ENCODE measurements around the gene ZNF157.

ZNF157 gene

DNA sequence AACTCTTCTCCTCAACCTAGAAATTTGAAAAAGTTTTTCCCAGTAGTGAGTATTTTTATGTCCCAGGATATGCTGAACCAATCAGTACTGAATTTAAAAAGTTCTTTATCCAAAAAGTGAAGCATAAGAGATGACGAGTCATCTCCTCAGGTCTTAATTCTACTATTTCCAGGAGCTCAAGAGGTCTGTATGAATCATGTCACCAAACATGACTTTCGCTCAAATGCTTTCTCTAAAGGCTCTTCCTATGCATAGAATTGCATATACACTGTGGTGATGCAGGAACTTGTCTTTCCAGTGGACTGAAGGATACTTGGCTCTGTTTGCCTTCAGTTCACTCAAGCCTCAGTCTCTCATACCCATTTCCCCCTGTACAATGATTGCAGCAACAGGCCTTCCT is 76.6 kb downstream of the ZNF157 start:
- no peak for DNase-seq (ENCODE audit: low spot score)

- no peak for DNase-seq (ENCODE audit: low spot score)
These were observed 77.2 kb downstream of the ZNF157 start for GRCh38 chrX:47447607-47448006.

DNA sequence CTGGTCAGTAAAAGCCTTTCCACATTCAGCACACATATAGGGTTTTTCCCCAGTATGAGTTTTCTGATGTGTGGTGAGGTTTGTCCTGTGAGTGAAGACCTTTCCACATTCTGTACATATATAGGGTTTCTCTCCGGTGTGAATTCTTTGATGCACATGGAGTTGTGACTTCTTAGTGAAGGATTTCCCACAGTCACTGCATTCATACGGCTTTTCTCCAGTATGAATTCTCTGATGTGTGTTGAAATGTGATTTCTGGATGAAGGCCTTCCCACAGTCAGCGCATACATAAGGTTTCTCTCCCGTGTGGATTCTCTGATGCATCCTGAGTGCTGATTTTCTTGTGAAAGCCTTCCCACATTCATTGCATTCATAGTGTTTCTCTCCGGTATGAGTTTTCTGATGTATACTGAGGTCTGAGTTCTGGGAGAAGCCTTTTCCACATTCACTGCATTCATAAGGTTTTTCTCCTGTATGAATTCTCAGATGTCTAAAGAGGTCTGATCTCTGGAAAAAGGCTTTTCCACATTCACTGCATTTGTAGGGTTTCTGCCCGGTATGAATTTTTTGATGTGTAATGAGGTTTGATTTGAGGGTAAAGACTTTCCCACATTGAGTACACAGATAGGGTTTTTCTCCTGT is 77.9 kb downstream of the ZNF157 start:
- DNase-seq (ENCODE audit: low spot score) = no peak

DNA sequence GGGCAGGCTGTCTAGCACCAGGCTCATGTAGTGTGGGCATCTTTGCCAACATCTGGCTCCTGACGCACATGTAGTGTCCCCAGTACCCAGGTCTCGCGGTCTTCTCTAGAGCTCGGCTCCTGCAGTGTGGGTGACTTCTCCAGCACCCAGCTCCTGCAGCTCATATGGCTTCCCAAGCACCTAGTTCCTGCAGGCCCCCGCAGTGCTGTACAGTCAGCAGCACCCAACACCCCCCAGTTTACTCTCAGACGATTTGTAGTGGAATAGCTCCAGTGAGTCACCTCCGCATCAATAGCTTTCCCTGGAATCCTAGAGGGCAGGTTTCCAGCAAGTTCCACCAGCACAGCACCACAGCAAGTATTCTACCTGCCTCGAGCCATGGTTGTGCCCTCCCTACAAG is 81.7 kb downstream of the ZNF157 start:
- DNase-seq (ENCODE audit: low spot score) = no peak

DNA sequence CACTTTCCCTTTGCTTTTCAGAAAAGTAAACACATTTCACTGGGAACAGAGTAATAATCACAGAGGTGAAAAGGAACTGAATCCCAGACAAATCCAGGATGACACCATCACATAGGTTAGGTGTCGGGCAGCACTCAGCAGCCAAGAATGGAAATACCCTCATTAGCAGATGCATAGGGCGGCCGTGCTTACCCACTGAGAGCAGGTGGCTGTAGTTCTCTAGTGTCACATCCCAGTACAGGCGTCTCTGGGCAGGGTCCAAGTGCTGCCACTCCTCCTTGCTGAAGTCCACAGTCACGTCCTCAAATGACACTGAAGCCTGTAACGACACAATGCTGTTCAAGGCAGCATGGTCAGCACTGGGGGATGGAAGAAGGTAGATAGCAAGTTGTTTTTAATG is 85.7 kb downstream of the ZNF157 start:
- DNase-seq (ENCODE audit: low spot score) = no peak

DNA sequence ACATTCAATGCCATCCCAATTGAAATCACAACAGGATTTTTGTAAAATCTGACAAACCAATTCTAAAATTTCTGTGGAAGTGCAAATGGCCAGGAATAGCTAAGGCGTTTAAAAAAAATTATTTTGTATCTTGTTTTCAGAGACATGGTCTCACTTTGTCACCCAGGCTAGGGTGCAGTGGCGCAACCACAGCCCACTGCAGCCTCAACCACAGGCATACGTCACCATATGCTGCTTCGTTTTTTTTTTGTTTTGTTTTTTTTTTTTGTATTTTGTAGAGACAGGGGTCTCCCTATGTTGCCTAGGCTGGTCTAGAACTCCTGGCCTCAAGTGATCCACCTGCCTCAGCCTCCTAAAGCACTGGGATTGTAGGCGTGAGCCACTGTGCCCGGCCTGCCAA is 88.2 kb downstream of the ZNF157 start:
- DNase-seq (ENCODE audit: low spot score) = no peak

DNA sequence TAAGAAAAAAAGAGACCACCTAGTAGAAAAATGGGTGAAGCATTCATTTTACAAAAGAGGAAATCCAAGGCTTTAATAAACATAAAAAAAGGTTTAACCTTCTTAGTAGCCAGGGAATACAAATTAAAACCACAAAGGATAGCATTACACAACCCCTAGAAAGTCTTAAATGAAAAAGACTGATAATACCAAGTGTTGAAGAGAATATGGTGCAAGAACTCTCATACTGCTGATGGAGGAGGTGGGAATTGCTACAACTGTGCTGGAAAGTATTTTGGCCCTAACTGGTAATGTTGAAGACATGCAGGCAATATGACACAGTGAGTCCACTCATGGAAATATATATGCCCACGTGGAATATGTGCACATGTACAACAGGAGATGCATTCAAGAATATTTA is 90.2 kb downstream of the ZNF157 start:
- no peak for DNase-seq (ENCODE audit: low spot score)

Measured in left forelimb (tissue), 1 donor.